PC-3 (cell line): ENCODE measurements around the gene TIAM1.

Source experiments
- CTCF ChIP-seq: fragments of 300-600 bp; sonication (generic); conservative IDR thresholded peaks from 2 replicates; pipeline ENCODE4 v1.5.1; 2017; ENCODE audit warnings: antibody characterized with exemption, low read depth, mild to moderate bottlenecking, low read length
- EZH2phosphoT487 ChIP-seq: fragments of 300-600 bp; sonication (generic); IDR thresholded peaks from 2 replicates; pipeline ENCODE4 v1.6.1; 2018; ENCODE audit warnings: mild to moderate bottlenecking, antibody characterized with exemption, low read length, borderline replicate concordance

- TF ChIP-seq CTCF (no peak), EZH2phosphoT487 (no peak)
Measured at GRCh38 chr21:31251686-31252085, 92.4 kb downstream of the TIAM1 start.
